GM12878 (cell line): Measurements from ENCODE around the gene DUSP22. TPM values are rescaled to one million over a fixed set of nuclear protein-coding genes. Genes with fewer than 3 reads are reported as not detected.

Source experiments
- ATF3 ChIP-seq: IDR thresholded peaks from 2 replicates; pipeline ENCODE4 v1.6.1; 2011; ENCODE audit warnings: low read depth, mild to moderate bottlenecking, low read length, moderate library complexity, borderline replicate concordance; ENCODE audit errors: extremely low read depth
- CREB1 ChIP-seq: IDR thresholded peaks from 2 replicates; pipeline ENCODE4 v1.6.1; 2012; ENCODE audit warnings: low read depth, mild to moderate bottlenecking, inconsistent platforms
- ESRRA ChIP-seq: IDR thresholded peaks from 2 replicates; pipeline ENCODE4 v1.6.1; 2012; ENCODE audit warnings: mild to moderate bottlenecking, low read length, improper control_type of control experiment
- FOXK2 ChIP-seq: fragments of 450-650 bp; IDR thresholded peaks from 2 replicates; pipeline ENCODE4 v1.6.1; 2017; ENCODE audit warnings: mild to moderate bottlenecking, moderate library complexity
- GABPA ChIP-seq: IDR thresholded peaks from 2 replicates; pipeline ENCODE4 v1.6.1; 2014; ENCODE audit warnings: antibody characterized with exemption, low read depth, mild to moderate bottlenecking, inconsistent platforms
- HDAC2 ChIP-seq: fragments of 200-600 bp; sonication (generic); IDR thresholded peaks from 2 replicates; pipeline ENCODE4 v1.6.1; 2017
- IKZF2 ChIP-seq, 2 experiments: fragments of 450-650 bp; IDR thresholded peaks; 2 replicates each; pipeline ENCODE4 v1.6.1; 2017; ENCODE audit warnings: mild to moderate bottlenecking in 2 of 2, moderate library complexity in 2 of 2
- IRF4 ChIP-seq: IDR thresholded peaks from 2 replicates; pipeline ENCODE4 v1.6.1; 2011; ENCODE audit warnings: low read depth, low read length
- POLR2AphosphoS2 ChIP-seq: IDR thresholded peaks from 2 replicates; pipeline ENCODE4 v1.6.1; 2011; ENCODE audit warnings: low read depth, mild to moderate bottlenecking, low read length, improper control_type of control experiment, moderate library complexity
- POLR2AphosphoS5 ChIP-seq: IDR thresholded peaks from 2 replicates; pipeline ENCODE4 v1.6.1; 2011; ENCODE audit warnings: mild to moderate bottlenecking, low read length, inconsistent platforms
- RFX5 ChIP-seq: IDR thresholded peaks from 2 replicates; pipeline ENCODE4 v1.6.1; 2011; ENCODE audit warnings: low read depth, low read length, improper control_type of control experiment
- SKIL ChIP-seq: fragments of 450-650 bp; IDR thresholded peaks from 2 replicates; pipeline ENCODE4 v1.6.1; 2017; ENCODE audit warnings: mild to moderate bottlenecking, low read depth, inconsistent platforms; ENCODE audit not compliant: poor library complexity, severe bottlenecking
- SMAD1 ChIP-seq: fragments of 450-650 bp; IDR thresholded peaks from 2 replicates; pipeline ENCODE4 v1.6.1; 2018; ENCODE audit warnings: mild to moderate bottlenecking, low read depth; ENCODE audit not compliant: partially characterized antibody
- TAF1 ChIP-seq: IDR thresholded peaks from 2 replicates; pipeline ENCODE4 v1.6.1; 2011; ENCODE audit warnings: mild to moderate bottlenecking, low read depth, low read length, borderline replicate concordance
- YY1 ChIP-seq: IDR thresholded peaks from 2 replicates; pipeline ENCODE4 v1.6.1; 2011; ENCODE audit warnings: low read depth, mild to moderate bottlenecking, low read length
- polyA plus RNA-seq, 11 experiments: library from polyadenylated mRNA; depleted of rRNA in 4 of 11; unstranded in 6 of 11; stranded (reverse) in 5 of 11; fragments of >200 nt; fragmentation: Nextera tagmentation in 4 of 11; fragmentation: Illumina TruSeq in 1 of 11; extraction: Ambion mirVana in 4 of 11; extraction: Trizol in 1 of 11; gene quantifications; 1 replicate in 1 of 11; 2 replicates in 10 of 11; pipeline versions ENCODE4 v1.2.1 to v1.2.3, GENCODE V29; 2011 to 2016; ENCODE audit warnings: inconsistent platforms in 2 of 11, missing spikeins in 2 of 11, low read depth in 1 of 11
- total RNA-seq, 4 experiments: library from RNA; depleted of rRNA in 3 of 4; stranded (reverse); fragments of >200 nt in 3 of 4; fragmentation: Illumina TruSeq in 1 of 4; extraction: Trizol in 1 of 4; gene quantifications; 2 replicates each; pipeline versions ENCODE4 v1.2.1 to v1.2.3, GENCODE V29; 2013 to 2021

DUSP22 gene
- total and polyA plus RNA-seq, 10 of the 15 experiments (the other 5 are each of a cell fraction or from before 2014, with no cell fraction given): 78.9 to 156 (median 107) TPM

- no peak for TF ChIP-seq FOXK2
- peak; percentile 85 for TF ChIP-seq SKIL
- TF ChIP-seq CREB1: no peak
- TF ChIP-seq RFX5: peak; percentile 25; the same call in 1 of the 2 replicates
- TF ChIP-seq ATF3: no peak
- TF ChIP-seq HDAC2: 0 out of 2 replicates have a peak, but pooled peaks have one; percentile 77
- peak; percentile 90 for TF ChIP-seq TAF1
- TF ChIP-seq ESRRA: no peak
- TF ChIP-seq GABPA: no peak
- TF ChIP-seq IKZF2 (IDR thresholded peaks at IDR 0.05): no peak
- peak; percentile 97 for TF ChIP-seq SMAD1
- TF ChIP-seq POLR2AphosphoS5: peak; percentile 93
- TF ChIP-seq POLR2AphosphoS2: peak; percentile 93
- TF ChIP-seq YY1: peak; percentile 67
- TF ChIP-seq IRF4: 0 out of 2 replicates have a peak, but pooled peaks have one; percentile 5
Observed at GRCh38 chr6:292506-293192, 362 bp downstream of the DUSP22 start (continued).
